Measurements from ENCODE around the gene RALGAPA1.

The RALGAPA1 gene

DNA sequence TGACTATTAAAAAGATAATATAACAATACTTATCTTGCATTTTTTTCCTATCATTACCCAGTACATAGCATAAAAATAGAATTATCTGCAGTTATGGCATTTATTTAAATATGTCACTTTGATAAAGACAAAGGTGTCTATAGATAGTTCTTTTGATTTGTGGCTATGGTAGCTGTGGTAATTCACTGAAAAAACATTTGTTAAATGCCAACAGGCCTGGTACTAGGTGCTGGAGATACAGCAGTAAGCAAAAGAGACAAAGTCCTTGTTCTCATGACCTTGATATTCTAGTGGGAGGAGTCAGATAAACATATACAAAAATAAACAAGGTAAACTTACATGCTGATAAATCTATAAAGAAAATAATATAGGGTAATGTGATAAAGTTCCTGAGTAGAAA is 230.5 kb downstream of the RALGAPA1 start:
- no peaks in the 10 kb centered on the region for H3K36me3 ChIP-seq (ENCODE audit: control insufficient read depth, insufficient read depth, low read length)
- no peak overlapping the region for H3K9ac ChIP-seq (ENCODE audit: low read depth, low read length)
- H3K27me3 ChIP-seq (ENCODE audit: control insufficient read depth, insufficient read depth, low read length), result no peaks in the 10 kb centered on the region
- no peaks in the 10 kb centered on the region for H3K9me3 ChIP-seq (ENCODE audit: control insufficient read depth, insufficient read depth, low read length)
- no peaks in the 10 kb centered on the region for H3K4me1 ChIP-seq (ENCODE audit: control insufficient read depth, insufficient read depth, low read length)
- H3K4me3 ChIP-seq (ENCODE audit: low read depth, low read length), result no peak overlapping the region

DNA sequence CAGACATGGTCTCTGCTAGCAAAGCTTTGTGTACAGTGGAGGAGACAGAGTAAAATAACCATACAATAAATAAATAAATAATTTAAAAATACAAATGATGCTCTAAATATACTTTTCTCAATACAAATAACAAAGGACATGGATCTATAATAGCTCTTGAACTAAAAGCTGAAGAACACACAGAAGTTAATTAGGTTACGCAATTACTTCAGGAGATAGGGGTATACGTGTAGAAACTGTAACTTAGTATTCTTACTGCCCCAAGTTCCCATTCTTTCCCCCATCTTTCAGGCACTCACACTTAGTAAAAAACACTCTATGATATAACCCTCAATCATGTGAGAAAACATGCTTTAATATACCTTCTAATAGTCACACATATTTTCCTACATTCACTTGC is 231.0 kb downstream of the RALGAPA1 start:
- H3K36me3 ChIP-seq (ENCODE audit: control insufficient read depth, insufficient read depth, low read length), result no peaks in the 10 kb centered on the region
- H3K4me1 ChIP-seq (ENCODE audit: control insufficient read depth, insufficient read depth, low read length), result no peaks in the 10 kb centered on the region
- H3K4me3 ChIP-seq (ENCODE audit: low read depth, low read length), result no peak overlapping the region
- H3K9me3 ChIP-seq (ENCODE audit: control insufficient read depth, insufficient read depth, low read length), result no peaks in the 10 kb centered on the region
- no peak overlapping the region for H3K9ac ChIP-seq (ENCODE audit: low read depth, low read length)
- H3K27me3 ChIP-seq (ENCODE audit: control insufficient read depth, insufficient read depth, low read length), result no peaks in the 10 kb centered on the region

DNA sequence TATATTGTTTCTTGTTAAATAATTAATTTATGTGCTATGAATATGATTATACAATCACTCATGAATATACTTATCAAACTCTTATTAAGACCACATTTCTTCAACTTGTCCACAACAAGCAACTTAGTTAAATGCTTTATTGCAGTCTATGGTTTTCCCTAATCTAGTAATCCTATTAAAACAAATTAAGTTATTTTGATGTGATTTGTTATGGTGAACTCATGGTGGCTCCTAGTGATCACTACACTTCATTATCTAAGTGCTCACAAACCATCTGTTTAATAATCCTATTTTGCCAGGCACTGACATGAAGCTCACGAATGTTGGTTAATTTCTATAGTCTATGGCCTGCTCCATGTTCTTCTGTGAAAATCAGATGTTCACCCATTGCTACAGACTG is 232.2 kb downstream of the RALGAPA1 start:
- Histone ChIP-seq H3K9ac (ENCODE audit: low read depth, low read length) (no peak overlapping the region), H3K4me3 (ENCODE audit: low read depth, low read length) (no peak overlapping the region), H3K9me3 (ENCODE audit: control insufficient read depth, insufficient read depth, low read length) (no peaks in the 10 kb centered on the region), H3K4me1 (ENCODE audit: control insufficient read depth, insufficient read depth, low read length) (no peaks in the 10 kb centered on the region), H3K36me3 (ENCODE audit: control insufficient read depth, insufficient read depth, low read length) (no peaks in the 10 kb centered on the region), H3K27me3 (ENCODE audit: control insufficient read depth, insufficient read depth, low read length) (no peaks in the 10 kb centered on the region)

DNA sequence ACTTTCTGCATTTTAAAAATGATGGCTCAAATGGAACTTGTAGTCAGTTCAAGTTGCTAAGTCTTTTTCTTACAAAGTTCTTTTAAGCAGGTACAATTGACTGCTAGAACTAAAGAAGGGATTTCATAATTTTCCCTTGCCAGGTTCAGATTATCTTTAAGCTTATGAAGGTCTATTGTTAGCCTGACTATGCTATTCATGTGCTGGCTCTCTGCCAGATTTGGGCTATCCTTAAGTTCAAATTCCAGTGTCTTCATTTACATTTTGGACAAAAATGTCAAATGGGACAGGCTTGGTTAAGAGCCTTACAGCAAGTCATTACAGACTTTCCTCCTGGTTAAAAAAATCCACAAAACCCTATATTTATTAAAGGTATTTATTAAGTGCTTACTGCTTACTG is 232.8 kb downstream of the RALGAPA1 start:
- no peaks in the 10 kb centered on the region for H3K4me1 ChIP-seq (ENCODE audit: control insufficient read depth, insufficient read depth, low read length)

DNA sequence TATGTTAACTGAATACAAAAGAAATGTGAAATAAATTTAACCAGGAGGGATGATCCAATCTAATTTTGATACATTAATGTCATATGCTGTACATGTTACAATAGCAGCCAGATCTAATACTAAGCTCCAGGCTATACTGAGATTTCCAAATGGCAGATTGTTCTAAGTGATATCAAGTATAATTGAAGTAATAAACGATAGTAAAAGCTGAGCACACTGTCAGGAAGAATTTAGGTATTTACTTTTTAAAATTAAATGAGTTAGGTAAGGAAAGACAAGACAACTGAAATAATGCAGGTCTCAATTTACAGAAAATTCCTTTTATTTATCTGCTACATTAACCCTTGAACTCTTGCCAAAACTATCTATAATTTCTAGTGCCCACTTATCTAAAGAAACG is 235.2 kb downstream of the RALGAPA1 start:
- H3K9me3 ChIP-seq (ENCODE audit: control insufficient read depth, insufficient read depth, low read length), result no peaks in the 10 kb centered on the region
- no peaks in the 10 kb centered on the region for H3K4me1 ChIP-seq (ENCODE audit: control insufficient read depth, insufficient read depth, low read length)
- H3K4me3 ChIP-seq (ENCODE audit: low read depth, low read length), result no peak overlapping the region
- H3K36me3 ChIP-seq (ENCODE audit: control insufficient read depth, insufficient read depth, low read length), result no peaks in the 10 kb centered on the region
- H3K27me3 ChIP-seq (ENCODE audit: control insufficient read depth, insufficient read depth, low read length), result no peaks in the 10 kb centered on the region
- no peak overlapping the region for H3K9ac ChIP-seq (ENCODE audit: low read depth, low read length)

More for the DNA sequence above, 232.8 kb downstream of the RALGAPA1 start:
- Histone ChIP-seq H3K9me3 (ENCODE audit: control insufficient read depth, insufficient read depth, low read length) (no peaks in the 10 kb centered on the region), H3K9ac (ENCODE audit: low read depth, low read length) (no peak overlapping the region), H3K36me3 (ENCODE audit: control insufficient read depth, insufficient read depth, low read length) (no peaks in the 10 kb centered on the region), H3K4me3 (ENCODE audit: low read depth, low read length) (no peak overlapping the region), H3K27me3 (ENCODE audit: control insufficient read depth, insufficient read depth, low read length) (no peaks in the 10 kb centered on the region)

DNA sequence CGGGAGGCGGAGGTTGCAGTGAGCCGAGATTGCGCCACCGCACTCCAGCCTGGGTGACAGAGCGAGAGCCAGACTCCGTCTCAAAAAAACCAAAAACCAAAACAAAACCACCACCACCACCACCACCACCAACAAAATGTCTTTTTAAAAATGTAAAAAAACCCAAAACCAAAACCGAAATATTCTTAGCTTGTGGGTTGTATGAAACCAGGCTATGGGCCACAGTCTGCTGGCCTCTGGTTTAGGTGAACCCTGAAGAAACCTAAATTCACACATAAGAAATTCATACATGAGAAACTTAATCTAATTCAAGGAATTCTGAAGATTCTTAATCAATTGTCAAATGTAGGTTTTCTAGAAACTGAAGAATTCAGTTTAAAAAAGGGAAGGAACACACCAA is 237.5 kb downstream of the RALGAPA1 start:
- Histone ChIP-seq H3K9ac (ENCODE audit: low read depth, low read length) (no peak overlapping the region), H3K36me3 (ENCODE audit: control insufficient read depth, insufficient read depth, low read length) (no peaks in the 10 kb centered on the region), H3K9me3 (ENCODE audit: control insufficient read depth, insufficient read depth, low read length) (no peaks in the 10 kb centered on the region), H3K4me1 (ENCODE audit: control insufficient read depth, insufficient read depth, low read length) (no peaks in the 10 kb centered on the region), H3K27me3 (ENCODE audit: control insufficient read depth, insufficient read depth, low read length) (no peaks in the 10 kb centered on the region), H3K4me3 (ENCODE audit: low read depth, low read length) (no peak overlapping the region)

DNA sequence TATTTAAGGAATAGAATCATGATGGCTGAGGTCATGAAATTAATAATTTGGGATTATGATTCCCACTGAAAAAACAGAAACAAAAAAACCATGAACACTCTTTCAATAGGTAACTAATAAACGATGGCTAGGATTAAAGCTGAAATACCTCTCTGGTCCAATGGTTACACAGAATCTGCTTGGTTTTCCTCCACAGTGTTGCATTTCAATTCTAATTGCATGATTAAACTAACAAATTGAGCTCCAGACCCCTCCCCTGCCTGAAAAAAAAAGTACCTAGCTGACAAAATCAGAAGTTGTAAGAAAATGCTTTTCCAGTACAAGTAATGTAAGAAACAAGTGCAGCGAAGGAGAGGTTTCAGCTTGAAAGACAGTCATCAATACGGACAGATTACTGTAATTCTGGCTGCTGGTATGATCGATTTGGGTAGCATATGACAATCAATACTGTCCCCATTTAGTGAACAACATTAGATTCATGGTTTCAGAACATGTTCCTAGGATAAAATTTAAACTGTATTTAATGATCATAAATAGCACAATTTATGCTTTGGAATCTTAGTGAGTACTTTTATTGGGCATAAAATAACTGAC is 243.1 kb downstream of the RALGAPA1 start:
- H3K4me3 ChIP-seq (ENCODE audit: low read depth, low read length), result no peak overlapping the region
- H3K36me3 ChIP-seq (ENCODE audit: control insufficient read depth, insufficient read depth, low read length), result no peaks in the 10 kb centered on the region
- H3K27me3 ChIP-seq (ENCODE audit: control insufficient read depth, insufficient read depth, low read length), result no peaks in the 10 kb centered on the region
- H3K9me3 ChIP-seq (ENCODE audit: control insufficient read depth, insufficient read depth, low read length), result no peaks in the 10 kb centered on the region
- no peak overlapping the region for H3K9ac ChIP-seq (ENCODE audit: low read depth, low read length)
- no peaks in the 10 kb centered on the region for H3K4me1 ChIP-seq (ENCODE audit: control insufficient read depth, insufficient read depth, low read length)

DNA sequence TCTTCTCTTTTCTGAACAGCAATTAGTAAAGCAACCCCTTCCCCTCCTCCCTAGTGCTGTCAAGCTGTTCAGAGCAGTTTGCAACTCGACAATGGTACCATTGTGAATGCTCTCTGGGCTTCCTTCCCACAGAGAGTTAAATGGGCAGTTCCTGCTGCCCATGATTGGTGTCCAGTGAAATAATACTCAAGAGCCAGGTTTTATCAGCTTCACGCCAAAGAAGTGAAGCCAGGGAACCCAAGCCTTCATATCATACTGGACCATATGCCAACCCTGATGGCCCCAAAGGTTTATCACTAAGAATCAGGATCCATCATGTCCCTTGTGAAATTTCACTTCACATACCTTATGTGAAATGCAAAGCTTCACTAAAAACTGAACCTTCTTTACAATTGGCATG is 250.4 kb downstream of the RALGAPA1 start:
- Histone ChIP-seq H3K9me3 (ENCODE audit: control insufficient read depth, insufficient read depth, low read length) (no peaks in the 10 kb centered on the region), H3K9ac (ENCODE audit: low read depth, low read length) (no peak overlapping the region), H3K4me3 (ENCODE audit: low read depth, low read length) (no peak overlapping the region), H3K27me3 (ENCODE audit: control insufficient read depth, insufficient read depth, low read length) (no peaks in the 10 kb centered on the region), H3K36me3 (ENCODE audit: control insufficient read depth, insufficient read depth, low read length) (no peaks in the 10 kb centered on the region), H3K4me1 (ENCODE audit: control insufficient read depth, insufficient read depth, low read length) (peaks cover 11% of the 10 kb centered on the region)

DNA sequence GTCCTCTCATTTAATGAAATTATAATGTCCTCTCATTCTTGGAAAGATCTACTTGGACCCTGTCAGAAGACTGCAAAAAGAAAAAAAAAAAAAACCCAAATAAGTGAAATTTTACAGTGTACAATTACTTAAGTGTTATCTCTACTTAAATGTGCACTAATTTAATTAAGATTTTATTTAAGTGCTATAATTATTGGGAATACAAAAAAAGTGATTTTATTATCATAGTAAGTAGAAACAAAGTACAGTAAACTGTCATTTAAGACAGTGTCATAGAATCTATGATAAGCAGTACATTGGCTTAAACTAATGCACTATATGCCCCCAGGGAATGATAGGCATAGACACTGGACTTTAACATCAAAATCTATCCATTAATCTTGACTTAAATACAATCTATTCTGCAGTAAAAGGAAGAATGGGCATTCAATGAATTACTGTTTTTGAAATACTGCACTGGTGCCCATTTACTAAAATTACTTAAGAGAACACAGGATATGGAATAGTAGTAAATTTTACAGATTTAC is 251.8 kb downstream of the RALGAPA1 start:
- Histone ChIP-seq H3K36me3 (ENCODE audit: control insufficient read depth, insufficient read depth, low read length) (no peaks in the 10 kb centered on the region), H3K9me3 (ENCODE audit: control insufficient read depth, insufficient read depth, low read length) (no peaks in the 10 kb centered on the region), H3K4me1 (ENCODE audit: control insufficient read depth, insufficient read depth, low read length) (peaks cover 11% of the 10 kb centered on the region), H3K4me3 (ENCODE audit: low read depth, low read length) (no peak overlapping the region), H3K27me3 (ENCODE audit: control insufficient read depth, insufficient read depth, low read length) (no peaks in the 10 kb centered on the region), H3K9ac (ENCODE audit: low read depth, low read length) (no peak overlapping the region)

DNA sequence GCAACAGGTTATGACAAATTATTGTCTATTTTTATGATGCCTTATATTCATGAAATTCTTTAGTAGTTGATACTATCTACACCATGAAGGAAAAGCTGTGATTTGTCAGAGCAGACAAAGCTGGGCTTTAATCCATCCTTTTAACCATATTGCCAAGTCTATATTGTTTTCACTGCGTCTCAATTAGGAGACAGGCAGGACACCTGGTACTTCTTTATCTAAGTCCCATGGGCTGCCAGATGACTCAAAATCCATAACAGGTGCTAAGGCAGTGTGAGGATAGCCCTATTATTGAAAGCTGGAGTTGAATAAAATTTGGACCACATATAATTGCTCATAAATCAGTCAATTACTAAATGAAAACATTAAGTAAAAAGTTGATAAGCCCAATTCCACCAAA is 252.5 kb downstream of the RALGAPA1 start:
- no peaks in the 10 kb centered on the region for H3K9me3 ChIP-seq (ENCODE audit: control insufficient read depth, insufficient read depth, low read length)
- peaks cover 11% of the 10 kb centered on the region for H3K4me1 ChIP-seq (ENCODE audit: control insufficient read depth, insufficient read depth, low read length)
- no peaks in the 10 kb centered on the region for H3K27me3 ChIP-seq (ENCODE audit: control insufficient read depth, insufficient read depth, low read length)
- H3K36me3 ChIP-seq (ENCODE audit: control insufficient read depth, insufficient read depth, low read length), result no peaks in the 10 kb centered on the region
- H3K4me3 ChIP-seq (ENCODE audit: low read depth, low read length), result no peak overlapping the region
- no peak overlapping the region for H3K9ac ChIP-seq (ENCODE audit: low read depth, low read length)

DNA sequence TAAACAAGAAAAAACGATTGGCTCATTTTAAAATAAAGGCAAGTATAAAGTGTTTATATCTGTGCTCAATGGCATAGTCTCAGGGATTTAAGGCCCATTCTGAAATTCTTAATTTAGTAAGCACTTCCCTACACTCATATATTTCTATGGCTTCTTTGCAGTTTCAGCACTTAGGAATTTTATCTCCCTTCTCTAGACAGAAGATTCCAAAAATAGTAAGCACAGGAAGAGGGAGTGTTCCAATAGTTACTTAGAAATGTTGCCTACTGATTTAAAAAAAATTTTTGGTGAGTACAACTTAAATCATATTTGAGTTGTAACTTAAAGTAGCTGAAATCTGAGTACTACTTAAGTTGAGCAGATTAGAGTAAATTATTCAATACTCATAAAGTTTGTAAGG is 255.3 kb downstream of the RALGAPA1 start:
- H3K36me3 ChIP-seq (ENCODE audit: control insufficient read depth, insufficient read depth, low read length), result no peaks in the 10 kb centered on the region
- no peaks in the 10 kb centered on the region for H3K27me3 ChIP-seq (ENCODE audit: control insufficient read depth, insufficient read depth, low read length)
- H3K4me1 ChIP-seq (ENCODE audit: control insufficient read depth, insufficient read depth, low read length), result peaks cover 9% of the 10 kb centered on the region
- no peak overlapping the region for H3K4me3 ChIP-seq (ENCODE audit: low read depth, low read length)
- no peaks in the 10 kb centered on the region for H3K9me3 ChIP-seq (ENCODE audit: control insufficient read depth, insufficient read depth, low read length)
- no peak overlapping the region for H3K9ac ChIP-seq (ENCODE audit: low read depth, low read length)

DNA sequence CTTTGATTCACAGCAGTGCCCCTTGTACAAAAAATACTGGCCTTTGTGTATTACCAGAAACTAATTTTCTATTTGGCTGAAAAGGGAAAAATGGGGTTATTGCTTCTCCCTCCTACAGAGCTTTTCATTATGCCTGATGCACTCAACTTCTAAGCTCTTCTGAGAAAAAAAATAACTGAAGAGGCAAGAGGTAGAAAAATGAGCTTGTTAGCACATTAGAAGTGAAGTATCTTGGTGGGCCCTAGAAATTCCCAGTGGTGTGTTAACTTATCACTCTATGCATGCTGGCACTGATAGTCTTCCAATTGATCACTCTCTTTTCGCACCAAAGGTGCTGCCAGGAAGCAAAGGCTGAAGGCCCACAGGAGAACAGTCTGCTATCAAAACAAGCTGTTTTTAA is 258.0 kb downstream of the RALGAPA1 start:
- Histone ChIP-seq H3K9me3 (ENCODE audit: control insufficient read depth, insufficient read depth, low read length) (no peaks in the 10 kb centered on the region), H3K36me3 (ENCODE audit: control insufficient read depth, insufficient read depth, low read length) (no peaks in the 10 kb centered on the region), H3K4me1 (ENCODE audit: control insufficient read depth, insufficient read depth, low read length) (no peaks in the 10 kb centered on the region), H3K27me3 (ENCODE audit: control insufficient read depth, insufficient read depth, low read length) (no peaks in the 10 kb centered on the region), H3K9ac (ENCODE audit: low read depth, low read length) (no peak overlapping the region), H3K4me3 (ENCODE audit: low read depth, low read length) (no peak overlapping the region)

All from iPS-15b (cell line).